Memory B cell (primary cell): ENCODE measurements around the gene EHMT1.

Experiments used
- ATAC-seq: fragments of 150-1000 bp; cut with Tn5 transposase; 2 replicates; pipeline ENCODE4 v1.10.0; 2021; ENCODE audit warnings: low read depth, mild to moderate bottlenecking, moderate library complexity
- DNase-seq, 2 donors: peaks; one replicate each; pipeline ENCODE4 v3.0.0; 2022; ENCODE audit warnings: low spot score in 2 of 2
- H3K27ac Mint-ChIP-seq: one replicate; pipeline ENCODE4 v1.8.0; 2022; ENCODE audit warnings: mild to moderate bottlenecking, moderate library complexity, mixed read lengths
- H3K27me3 Mint-ChIP-seq: one replicate; pipeline ENCODE4 v1.8.0; 2022; ENCODE audit warnings: mixed read lengths
- H3K36me3 Mint-ChIP-seq: one replicate; pipeline ENCODE4 v1.8.0; 2022; ENCODE audit warnings: mild to moderate bottlenecking, mixed read lengths
- H3K4me1 Mint-ChIP-seq: one replicate; pipeline ENCODE4 v1.8.0; 2022; ENCODE audit warnings: mixed read lengths
- H3K4me3 Mint-ChIP-seq: one replicate; pipeline ENCODE4 v1.8.0; 2022; ENCODE audit warnings: mild to moderate bottlenecking, moderate library complexity, mixed read lengths
- H3K9me3 Mint-ChIP-seq: one replicate; pipeline ENCODE4 v1.8.0; 2022; ENCODE audit warnings: mixed read lengths

Gene EHMT1

GRCh38 chr9:137604345-137605086 lies 14.3 kb upstream of the EHMT1 start:
- Mint-ChIP-seq H3K4me1 (peaks cover 16% of the 10 kb centered on the region), H3K4me3 (peak overlapping the region; percentile 62), H3K27ac (no peak overlapping the region), H3K36me3 (no peaks in the 10 kb centered on the region), H3K9me3 (no peaks in the 10 kb centered on the region), H3K27me3 (no peaks in the 10 kb centered on the region)
- DNase-seq, result peak in 1 of 2 donors; percentile 28
- no peak for ATAC-seq

- DNase-seq, result peak; percentile 74 to 78
- Mint-ChIP-seq H3K4me1 (peaks cover 16% of the 10 kb centered on the region), H3K4me3 (peak within 1 kb of the TSS; percentile 78), H3K9me3 (no peaks in the 10 kb centered on the region), H3K27ac (no peak within 1 kb of the TSS), H3K36me3 (no peaks in the 10 kb centered on the region), H3K27me3 (no peaks in the 10 kb centered on the region)
- ATAC-seq, result peak; percentile 81
Measured at GRCh38 chr9:137605121-137606004, 13.4 kb upstream of the EHMT1 start, which contains the start of gene ARRDC1. TSS of gene ARRDC1 (plus strand) at chr9:137605686. CDS start at chr9:137605718, 32 bp downstream.

- no peaks in the 10 kb centered on the region for H3K36me3 Mint-ChIP-seq
- peak in 1 of 2 donors; percentile 47 for DNase-seq
- ATAC-seq, result peak; percentile 2
Measured at GRCh38 chr9:137606005-137606621, 12.7 kb upstream of the EHMT1 start.

DNA sequence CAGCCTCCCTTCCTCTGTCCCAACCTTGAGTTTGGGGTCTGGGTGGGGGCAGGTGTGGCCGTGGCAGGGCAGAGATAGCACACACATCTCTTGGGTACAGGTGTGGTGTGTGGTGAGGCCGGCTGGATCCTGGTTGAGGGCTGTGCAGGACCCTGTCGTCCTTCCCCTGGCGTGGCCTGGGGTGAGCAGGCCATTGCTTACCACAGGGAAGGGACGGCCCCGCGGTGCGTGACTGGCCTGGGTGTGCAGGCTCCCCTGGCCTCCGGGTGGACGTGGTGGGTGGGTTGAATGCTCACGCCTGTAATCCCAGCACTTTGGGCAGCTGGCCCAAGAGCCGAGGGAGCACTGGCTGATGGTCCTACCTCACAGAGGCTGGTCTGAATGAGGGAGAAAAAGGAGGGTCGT lies 12.1 kb upstream of the EHMT1 start:
- Mint-ChIP-seq H3K4me1 (peaks cover 20% of the 10 kb centered on the region), H3K36me3 (no peaks in the 10 kb centered on the region), H3K27me3 (no peaks in the 10 kb centered on the region), H3K27ac (no peak overlapping the region), H3K4me3 (peak overlapping the region; percentile 78), H3K9me3 (no peaks in the 10 kb centered on the region)
- DNase-seq, result no peak
- no peak for ATAC-seq

More at GRCh38 chr9:137606005-137606621, 12.7 kb upstream of the EHMT1 start:
- H3K27me3 Mint-ChIP-seq, result no peaks in the 10 kb centered on the region
- no peaks in the 10 kb centered on the region for H3K9me3 Mint-ChIP-seq
- peaks cover 16% of the 10 kb centered on the region for H3K4me1 Mint-ChIP-seq
- H3K4me3 Mint-ChIP-seq, result peak overlapping the region; percentile 78
- no peak overlapping the region for H3K27ac Mint-ChIP-seq

GRCh38 chr9:137607141-137607857 lies 11.5 kb upstream of the EHMT1 start:
- H3K4me1 Mint-ChIP-seq, result peaks cover 25% of the 10 kb centered on the region
- H3K9me3 Mint-ChIP-seq, result no peaks in the 10 kb centered on the region
- no peak for DNase-seq
- ATAC-seq, result no peak
- H3K4me3 Mint-ChIP-seq, result peak overlapping the region; percentile 78
- H3K27ac Mint-ChIP-seq, result no peak overlapping the region
- no peaks in the 10 kb centered on the region for H3K27me3 Mint-ChIP-seq
- H3K36me3 Mint-ChIP-seq, result no peaks in the 10 kb centered on the region

- Mint-ChIP-seq H3K27ac (no peak overlapping the region), H3K36me3 (peaks cover 2% of the 10 kb centered on the region)
- ATAC-seq, result no peak
Measured at GRCh38 chr9:137610944-137611343, 7.9 kb upstream of the EHMT1 start.

DNA sequence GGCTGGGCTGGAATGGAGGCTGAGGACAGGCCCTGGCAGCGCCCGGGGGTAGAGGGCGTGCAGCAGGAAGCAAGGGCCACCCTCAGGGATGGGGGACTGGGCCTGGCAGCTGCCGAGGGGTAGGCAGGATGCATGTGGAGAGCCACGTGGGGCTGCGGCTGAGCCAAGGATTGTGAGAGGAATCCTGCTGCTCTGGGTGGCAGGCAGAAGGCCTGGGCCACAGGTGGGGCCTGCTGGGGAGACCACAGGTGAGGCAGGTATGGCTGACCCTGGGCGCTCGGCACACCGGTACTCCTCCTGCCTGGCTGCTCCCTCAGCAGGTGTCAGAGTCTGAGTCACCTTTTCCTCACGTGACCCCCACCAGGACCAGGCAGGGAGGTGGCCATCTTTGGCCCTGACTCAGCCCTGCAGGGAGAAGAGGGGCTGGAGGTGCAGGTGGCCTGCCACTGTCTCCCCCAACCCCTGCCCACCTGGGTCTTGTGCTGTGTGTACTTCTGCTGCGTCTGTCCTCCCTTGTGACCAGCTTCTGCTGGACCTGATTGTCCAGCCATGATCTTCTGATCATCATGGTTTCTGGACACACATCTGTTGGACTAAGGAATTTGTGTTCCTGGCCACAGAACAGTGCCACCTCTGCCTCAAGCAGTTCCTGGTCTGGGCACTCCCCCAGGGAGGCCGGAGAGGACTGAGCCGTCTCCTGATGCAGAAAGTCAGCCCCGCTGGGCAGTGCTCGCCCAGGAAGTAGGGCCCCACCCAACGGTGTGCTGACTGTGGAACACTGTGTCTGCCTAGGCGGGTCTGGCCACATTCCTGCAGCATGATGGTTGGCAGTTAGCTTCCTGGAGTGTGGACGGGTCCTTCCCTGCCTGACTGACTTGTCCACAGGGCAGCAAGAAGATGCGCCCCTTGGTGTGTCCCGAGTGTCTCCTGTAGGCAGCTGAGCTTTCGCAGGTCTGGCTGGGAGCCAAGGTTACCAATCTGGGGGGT lies 6.9 kb upstream of the EHMT1 start:
- ATAC-seq (peak; percentile 43), DNase-seq (no peak)
- H3K4me3 Mint-ChIP-seq, result no peak overlapping the region
- no peaks in the 10 kb centered on the region for H3K9me3 Mint-ChIP-seq
- peaks cover 20% of the 10 kb centered on the region for H3K4me1 Mint-ChIP-seq
- peaks cover 2% of the 10 kb centered on the region for H3K36me3 Mint-ChIP-seq
- H3K27ac Mint-ChIP-seq, result no peak overlapping the region
- H3K27me3 Mint-ChIP-seq, result no peaks in the 10 kb centered on the region

More at GRCh38 chr9:137610944-137611343, 7.9 kb upstream of the EHMT1 start:
- Mint-ChIP-seq H3K4me3 (no peak overlapping the region), H3K4me1 (peaks cover 22% of the 10 kb centered on the region), H3K27me3 (no peaks in the 10 kb centered on the region), H3K9me3 (no peaks in the 10 kb centered on the region)
- no peak for DNase-seq

GRCh38 chr9:137612741-137613142 lies 6.1 kb upstream of the EHMT1 start:
- Mint-ChIP-seq H3K27ac (no peak overlapping the region), H3K4me1 (peaks cover 17% of the 10 kb centered on the region), H3K27me3 (no peaks in the 10 kb centered on the region), H3K36me3 (peaks cover 2% of the 10 kb centered on the region), H3K4me3 (no peak overlapping the region), H3K9me3 (no peaks in the 10 kb centered on the region)
- ATAC-seq (no peak), DNase-seq (no peak)

GRCh38 chr9:137613259-137613658 lies 5.5 kb upstream of the EHMT1 start:
- no peak overlapping the region for H3K4me3 Mint-ChIP-seq
- peaks cover 2% of the 10 kb centered on the region for H3K36me3 Mint-ChIP-seq
- H3K27ac Mint-ChIP-seq, result no peak overlapping the region

DNA sequence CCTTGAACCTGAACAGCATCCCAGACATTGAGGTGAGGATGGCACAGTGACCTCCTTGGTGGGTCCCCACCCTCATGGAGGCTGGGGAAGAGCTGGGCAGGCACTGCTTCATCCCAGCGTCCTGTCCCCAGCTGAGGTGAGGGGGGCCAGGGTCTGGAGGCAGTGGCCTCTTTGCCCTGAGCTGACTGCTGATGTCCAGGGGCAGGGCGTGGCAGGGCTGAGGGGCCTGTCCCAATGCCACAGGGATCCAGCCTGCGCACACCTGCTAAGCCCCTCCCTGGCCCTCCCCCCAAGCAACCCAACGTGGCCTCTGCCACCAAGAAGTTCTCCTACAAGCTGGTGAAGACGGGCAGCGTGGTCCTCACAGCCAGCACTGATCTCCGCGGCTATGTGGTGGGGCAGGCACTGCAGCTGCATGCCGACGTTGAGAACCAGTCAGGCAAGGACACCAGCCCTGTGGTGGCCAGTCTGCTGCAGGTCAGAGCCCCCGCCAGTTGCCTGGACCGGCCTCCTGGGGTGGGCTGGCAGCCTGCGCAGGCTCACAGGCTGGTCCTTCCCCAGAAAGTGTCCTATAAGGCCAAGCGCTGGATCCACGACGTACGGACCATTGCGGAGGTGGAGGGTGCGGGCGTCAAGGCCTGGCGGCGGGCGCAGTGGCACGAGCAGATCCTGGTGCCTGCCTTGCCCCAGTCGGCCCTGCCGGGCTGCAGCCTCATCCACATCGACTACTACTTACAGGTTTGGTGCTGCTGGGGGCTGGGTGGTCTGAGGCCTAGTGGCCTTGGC lies 4.9 kb upstream of the EHMT1 start:
- H3K4me3 Mint-ChIP-seq, result no peak overlapping the region
- no peak overlapping the region for H3K27ac Mint-ChIP-seq
- ATAC-seq (no peak), DNase-seq (no peak)
- no peaks in the 10 kb centered on the region for H3K27me3 Mint-ChIP-seq
- H3K36me3 Mint-ChIP-seq, result peaks cover 2% of the 10 kb centered on the region
- no peaks in the 10 kb centered on the region for H3K9me3 Mint-ChIP-seq
- H3K4me1 Mint-ChIP-seq, result peaks cover 22% of the 10 kb centered on the region

More at GRCh38 chr9:137613259-137613658, 5.5 kb upstream of the EHMT1 start:
- DNase-seq, result no peak
- no peaks in the 10 kb centered on the region for H3K9me3 Mint-ChIP-seq
- H3K27me3 Mint-ChIP-seq, result no peaks in the 10 kb centered on the region
- ATAC-seq, result no peak
- H3K4me1 Mint-ChIP-seq, result peaks cover 22% of the 10 kb centered on the region

GRCh38 chr9:137614631-137615386 lies 4.0 kb upstream of the EHMT1 start:
- no peak overlapping the region for H3K4me3 Mint-ChIP-seq
- no peaks in the 10 kb centered on the region for H3K9me3 Mint-ChIP-seq
- ATAC-seq (no peak), DNase-seq (no peak)
- no peaks in the 10 kb centered on the region for H3K27me3 Mint-ChIP-seq
- no peak overlapping the region for H3K27ac Mint-ChIP-seq
- peaks cover 2% of the 10 kb centered on the region for H3K36me3 Mint-ChIP-seq
- peaks cover 25% of the 10 kb centered on the region for H3K4me1 Mint-ChIP-seq
